ENCODE data around the gene C13orf46.

The C13orf46 gene

DNA sequence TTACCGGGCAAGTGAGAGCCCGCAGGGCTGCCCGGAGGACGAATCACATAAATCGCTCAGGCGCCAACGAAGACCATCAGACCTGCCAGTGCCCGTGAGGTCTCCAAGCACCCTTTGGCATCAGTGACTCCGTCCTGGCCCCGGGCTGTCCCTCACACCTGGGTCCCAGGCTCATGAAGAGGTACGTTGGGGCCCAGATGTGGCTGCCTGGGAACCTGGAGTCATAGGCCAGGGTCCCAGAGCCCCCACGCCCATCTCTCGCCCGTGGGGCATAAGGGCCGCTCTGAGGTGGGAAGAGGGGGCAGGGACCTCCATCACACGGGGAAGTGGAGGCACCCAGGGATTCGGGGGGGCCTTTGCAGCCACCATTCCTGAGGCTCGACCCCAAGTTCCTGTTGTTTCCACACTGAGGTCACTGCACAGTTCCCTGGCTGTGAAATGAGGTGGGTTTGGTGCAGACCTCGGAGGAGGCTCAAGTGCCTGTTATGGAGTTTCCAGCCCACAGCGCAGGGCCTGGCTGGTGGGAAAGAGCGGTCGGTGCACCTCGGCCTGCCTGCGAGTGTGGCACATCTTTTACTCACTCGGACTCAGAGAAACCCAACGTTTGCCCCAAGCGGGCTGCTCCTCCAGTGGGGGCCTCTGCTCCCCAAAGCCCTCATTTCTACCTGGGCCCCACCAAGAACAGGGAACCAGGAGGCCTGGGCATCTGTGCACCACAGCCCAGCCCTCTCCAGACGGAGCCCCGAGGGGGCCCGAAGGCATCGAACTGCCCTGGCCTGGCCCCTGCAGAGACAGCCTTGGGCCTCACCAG is 35.9 kb upstream of the C13orf46 start:
- no peak for DNase-seq (ENCODE audit: low read depth)

DNA sequence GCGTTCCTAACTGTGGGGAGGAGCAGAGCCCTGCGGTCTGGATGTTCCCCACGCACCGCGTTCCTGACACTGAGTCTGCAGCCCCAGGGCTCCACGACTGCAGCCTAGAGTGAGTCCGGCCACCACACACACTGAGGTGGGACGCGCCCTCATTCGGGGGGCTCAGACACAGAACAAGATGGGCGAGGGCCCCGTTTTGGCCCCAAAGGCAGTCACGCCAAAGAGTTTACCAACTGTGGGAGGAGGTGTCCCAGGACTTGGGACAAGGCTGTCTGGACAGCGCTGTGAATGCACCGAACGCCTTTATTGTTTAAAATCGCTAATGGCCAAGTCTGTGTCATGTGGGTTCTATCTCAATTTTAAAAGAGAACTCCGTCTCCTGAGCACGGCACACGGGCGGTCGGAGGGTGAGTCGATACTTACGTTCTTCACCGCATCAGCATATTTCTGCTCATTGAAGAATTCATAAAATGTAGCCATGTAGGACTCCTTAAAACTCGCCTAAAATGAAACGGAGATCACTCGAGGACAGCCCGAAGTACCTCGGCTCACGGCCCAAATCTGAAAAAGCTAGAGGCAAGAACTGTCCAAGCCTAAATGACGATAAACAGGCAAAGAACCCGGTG is 35.2 kb upstream of the C13orf46 start:
- no peak for DNase-seq (ENCODE audit: low read depth)

DNA sequence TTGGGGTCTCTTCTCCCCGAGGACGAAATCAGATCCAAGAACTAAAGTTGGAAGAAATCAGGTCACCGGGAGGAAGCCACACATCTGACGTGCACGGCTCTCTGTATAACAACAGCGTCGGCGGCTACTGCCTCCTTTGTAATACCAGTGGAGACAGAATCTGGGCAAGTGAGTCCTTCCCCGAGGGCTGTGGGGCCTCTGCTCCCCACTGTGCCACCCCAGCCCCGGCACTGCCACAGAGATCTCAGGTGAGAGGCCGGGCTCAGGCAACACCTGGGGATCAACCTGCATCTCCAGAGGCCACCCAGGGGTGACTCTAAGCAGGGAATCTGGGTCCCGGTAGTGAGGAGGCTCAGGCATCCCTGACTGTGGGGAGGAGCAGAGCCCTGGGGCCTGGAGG is 33.7 kb upstream of the C13orf46 start:
- DNase-seq (ENCODE audit: low read depth) = no peak

DNA sequence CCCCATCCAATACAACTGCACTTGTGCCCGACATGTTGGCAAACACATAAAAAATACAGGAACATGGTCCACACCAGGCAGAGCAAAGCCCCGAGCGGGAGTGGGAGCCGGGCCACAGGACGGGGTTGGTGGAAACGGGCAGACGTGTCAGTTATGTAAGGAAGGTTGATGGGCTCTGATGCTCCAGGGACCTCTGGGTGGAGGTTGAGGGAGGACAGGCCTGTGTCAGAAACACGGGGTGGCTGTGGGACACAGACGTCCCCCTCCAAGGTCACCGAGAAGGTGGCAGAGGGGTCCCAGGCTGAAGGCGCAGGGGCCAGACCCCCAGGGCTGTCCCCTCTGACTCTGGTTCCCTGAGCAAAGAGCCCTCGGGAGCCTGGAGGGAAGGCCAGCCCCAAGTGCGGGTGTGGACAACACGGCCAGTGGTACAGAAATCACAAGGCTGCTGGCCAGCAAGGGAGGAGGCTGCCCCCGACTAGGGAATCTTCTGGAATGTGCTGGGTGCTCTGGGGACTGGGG is 31.4 kb upstream of the C13orf46 start:
- DNase-seq (ENCODE audit: low read depth) = no peak

DNA sequence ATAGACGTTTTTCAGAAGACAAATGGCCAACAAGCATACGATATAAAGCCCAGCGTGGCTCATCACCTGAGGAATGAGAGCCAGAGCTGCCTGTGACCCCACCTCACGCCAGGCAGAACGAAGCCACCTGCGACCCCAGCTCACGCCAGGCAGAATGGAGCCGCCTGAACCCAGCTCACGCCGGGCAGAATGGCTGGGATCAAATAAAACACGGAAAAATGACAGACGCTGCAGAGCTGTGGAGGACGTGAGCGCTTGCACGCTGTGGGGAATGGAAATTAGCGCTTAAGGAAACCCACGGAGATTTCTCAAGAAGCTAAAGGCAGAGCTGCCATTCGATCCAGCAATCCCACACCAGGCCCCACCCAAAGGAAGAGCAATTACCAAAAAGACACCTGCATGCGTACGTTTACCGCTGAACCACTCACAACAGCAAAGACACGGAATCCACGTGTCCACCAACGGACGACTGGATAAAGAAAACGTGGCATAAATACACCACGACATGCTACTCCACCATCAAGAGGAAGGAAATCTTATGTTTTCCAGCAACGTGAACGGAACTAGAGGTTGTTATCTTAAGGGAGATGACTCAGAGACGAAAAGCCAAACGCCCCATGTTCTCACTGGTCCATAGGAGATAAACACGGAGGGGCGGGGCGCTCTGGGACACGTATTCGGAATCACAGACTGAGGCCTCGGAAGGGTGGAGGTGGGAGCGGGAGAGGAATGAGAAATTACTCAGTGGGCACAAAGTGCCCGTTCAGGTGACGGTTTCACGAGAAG is 30.7 kb upstream of the C13orf46 start:
- no peak for DNase-seq (ENCODE audit: low read depth)

DNA sequence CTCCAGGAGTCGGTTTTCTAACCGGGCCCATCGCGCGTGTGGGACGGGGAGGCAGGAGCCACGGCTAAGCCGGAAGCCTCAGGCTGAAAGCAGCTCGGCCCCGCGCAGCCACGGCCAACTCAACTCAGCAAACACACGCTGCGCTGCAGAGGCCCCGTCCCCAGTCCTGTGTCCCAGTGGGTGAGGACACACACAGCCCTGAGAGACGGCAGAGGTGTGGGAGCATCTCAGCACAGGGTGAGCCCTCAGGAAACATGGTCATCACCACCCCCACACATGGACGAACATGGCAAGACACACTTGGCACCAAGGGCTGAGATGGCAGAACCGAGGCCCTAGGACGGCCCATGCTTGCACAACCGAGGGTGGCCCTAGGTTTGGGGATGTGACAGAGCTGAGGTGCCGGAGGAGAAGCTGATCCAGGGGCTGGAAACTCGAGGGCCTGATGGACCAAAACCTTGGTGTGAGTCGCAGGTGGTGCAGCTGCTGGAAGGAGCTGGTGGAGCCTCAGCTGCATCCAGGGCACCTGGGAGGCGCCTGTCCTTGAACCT is 29.0 kb upstream of the C13orf46 start:
- DNase-seq (ENCODE audit: low read depth) = no peak

DNA sequence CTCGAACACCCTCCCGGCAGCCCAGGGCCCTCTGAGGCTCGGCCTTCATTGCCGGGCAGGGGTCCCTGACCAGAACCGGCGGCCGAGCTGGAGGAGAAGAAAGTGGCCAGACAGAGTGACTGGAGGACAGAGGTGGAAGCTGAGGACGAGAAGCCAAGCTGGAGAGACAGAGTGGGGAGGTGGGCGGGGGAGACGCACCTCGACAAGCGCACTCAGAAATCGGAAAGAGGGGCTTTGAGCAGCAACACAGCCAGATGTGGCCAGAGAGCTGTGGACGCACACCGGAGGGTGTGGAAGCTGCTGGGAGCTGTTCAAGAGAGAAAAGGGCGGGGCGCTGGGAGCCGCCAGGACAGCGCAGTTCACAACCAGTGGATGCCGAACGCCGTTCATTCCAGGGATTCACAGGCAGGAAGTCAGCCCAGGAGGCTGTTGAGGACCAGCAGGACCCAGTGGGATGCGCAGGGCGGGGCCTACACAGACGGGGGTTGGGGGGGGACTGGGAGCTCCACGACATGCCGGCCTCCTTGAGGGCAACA is 28.2 kb upstream of the C13orf46 start:
- no peak for DNase-seq (ENCODE audit: low read depth)

DNA sequence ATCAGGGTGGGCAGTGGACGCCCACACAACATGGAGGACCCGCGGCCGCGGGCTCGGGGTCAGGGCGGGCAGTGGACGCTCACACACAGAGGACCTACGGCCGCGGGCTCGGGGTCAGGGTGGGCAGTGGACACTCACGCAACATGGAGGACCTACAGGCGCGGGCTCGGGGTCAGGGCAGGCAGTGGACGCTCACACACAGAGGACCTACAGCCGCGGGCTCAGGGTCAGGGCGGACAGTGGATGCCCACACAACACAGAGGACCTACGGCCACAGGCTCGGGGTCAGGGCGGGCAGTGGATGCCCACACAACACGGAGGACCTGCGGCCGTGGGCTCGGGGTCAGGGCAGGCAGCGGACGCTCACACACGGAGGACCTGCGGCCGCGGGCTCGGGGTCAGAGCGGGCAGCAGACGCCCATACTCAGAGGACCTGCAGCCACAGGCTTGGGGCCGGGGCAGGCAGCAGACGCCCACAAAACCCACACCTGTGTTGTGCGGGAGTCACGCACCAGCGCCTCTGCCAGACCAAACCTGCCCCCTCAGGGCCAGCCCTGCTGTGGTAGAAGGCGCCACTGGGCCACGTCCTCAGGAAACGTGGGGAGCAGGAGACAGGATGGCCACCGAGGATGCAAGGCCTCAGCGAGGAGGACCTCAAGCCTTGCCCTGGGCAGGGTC is 27.6 kb upstream of the C13orf46 start:
- no peak for DNase-seq (ENCODE audit: low read depth)

DNA sequence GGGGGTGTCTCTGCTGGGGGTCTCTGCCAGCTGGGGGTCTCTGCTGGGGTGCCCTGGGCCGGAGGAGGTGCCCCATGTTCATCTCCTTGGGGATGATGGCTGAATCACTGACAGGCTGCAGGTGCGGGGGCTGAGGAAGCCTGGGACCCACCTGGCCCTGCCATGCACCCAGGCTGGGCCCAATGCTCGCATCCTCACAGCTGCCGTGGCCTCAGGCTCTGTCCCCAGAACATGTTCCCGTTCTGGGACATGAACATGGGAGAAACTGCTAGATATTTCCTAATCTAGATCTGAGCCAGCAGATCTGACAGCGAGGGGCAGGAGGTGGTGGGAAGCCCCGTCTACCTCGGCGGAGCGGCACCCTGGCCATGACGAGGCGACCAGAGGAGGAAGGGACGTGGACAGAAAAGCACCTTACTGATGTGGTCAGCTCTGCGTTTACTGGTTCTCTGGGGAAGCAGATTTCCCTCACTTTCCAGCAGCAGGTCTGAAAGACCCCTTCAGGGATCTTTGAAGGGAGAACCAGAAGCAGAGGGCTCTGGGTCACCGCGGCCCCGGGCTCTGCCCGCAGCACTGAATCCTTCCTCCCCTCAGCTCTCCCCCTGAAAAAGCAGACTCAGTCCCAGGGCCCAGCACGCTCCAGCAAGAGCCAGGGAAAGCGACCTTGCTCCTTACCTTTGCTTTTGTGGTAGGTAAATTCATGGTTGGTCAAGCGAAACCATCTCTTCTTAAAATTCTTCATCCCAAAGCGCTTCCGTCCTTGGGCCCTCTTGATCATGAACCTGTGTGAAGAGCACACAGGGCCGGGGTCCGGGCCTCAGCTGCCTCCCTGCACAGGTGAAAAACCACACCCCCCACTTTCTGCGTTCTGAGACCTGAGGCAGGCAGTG is 26.5 kb upstream of the C13orf46 start:
- no peak for DNase-seq (ENCODE audit: low read depth)

DNA sequence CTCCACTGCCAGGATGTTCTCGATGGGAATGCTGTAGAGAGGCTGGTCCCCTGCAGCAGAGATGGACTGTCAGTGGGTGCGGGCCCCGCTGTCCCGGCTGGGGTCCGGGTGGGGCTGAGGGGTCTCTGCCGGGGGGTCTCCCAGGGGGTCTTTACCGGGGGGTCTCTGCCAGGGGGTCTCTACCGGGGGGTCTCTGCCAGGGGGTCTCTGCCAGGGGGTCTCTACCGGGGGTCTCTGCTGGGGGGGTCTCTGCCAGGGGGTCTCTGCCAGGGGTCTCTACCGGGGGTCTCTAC is 25.7 kb upstream of the C13orf46 start:
- DNase-seq (ENCODE audit: low read depth) = no peak

DNA sequence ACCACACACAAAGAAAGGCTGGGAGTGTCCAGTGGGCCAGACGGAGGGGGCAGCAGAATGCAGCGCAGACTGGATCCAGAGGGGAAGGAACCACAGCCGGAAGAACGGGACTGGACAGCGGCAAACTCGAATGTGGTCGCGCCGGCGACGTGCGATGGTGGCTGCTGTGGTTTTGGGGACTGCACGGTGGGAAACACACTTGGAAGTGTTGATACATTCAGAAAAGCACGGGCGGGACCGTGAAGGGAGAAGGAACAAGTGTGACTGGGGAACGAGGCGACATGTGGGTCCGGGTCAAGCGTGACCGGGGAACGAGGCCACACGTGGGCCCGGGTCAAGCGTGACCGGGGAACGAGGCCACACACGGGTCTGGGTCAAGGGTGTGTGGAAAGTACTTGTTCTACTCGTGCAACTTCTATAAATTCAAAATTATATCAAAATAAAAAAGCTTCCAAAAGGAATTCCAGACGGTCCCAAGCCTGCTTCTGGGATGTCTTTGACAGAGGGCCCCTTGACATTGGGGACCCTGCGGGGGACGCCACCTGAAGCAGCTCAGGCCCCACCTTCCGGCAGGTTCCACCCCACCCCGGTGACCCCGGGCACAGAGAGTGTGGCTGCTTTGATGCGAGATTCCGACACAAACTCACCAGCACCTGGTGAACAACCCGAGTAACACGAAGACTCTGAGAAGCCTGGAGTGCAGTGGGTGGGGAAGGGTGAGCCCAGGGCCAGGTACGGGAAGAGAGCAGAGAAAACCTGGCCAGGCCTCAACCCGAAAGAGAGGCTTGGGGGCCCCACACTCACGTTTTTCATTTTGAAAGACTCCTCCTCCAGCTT is 25.1 kb upstream of the C13orf46 start:
- DNase-seq (ENCODE audit: low read depth) = no peak

DNA sequence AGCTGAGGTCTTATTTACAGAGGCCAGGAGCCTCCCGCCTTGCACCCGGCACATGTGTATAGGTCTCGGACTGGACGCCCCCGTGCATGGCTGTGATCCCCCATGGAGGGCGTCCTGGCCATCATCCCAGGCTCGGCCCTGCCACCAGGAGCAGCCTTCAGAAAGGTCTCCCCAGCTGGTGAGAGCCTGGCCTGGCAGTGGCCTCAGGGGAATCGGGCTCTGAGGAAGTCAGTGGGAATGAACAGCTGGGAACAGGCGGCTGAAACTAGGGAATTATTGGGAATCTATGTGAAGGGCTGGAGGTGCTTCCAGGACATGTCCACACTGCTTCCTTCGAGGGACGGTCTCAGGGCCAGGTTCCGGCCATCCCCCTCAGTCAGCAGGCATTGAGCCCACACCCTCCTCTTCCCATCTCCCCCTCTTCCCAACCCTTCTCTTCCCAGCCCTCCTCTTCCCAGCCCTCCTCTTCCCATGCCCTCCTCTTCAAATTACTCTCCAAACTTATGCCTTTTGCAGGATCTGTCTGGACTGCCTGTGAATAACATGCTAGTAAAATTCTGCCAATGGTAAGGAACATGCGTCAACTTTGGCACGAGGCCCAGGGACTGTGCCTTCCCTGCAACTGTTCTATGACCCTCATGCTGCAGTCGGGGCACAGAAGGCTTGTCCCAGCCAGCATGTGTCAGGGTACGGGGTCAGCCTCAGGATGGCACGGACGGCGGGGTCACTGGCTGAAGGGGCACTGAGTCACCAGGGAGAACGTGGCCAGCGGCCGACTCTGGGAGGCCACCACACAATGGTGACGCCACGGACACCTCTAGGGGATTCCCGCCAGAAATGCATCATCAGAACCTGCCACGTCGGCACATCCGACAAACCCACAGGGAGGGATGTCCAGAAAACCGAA is 24.2 kb upstream of the C13orf46 start:
- DNase-seq (ENCODE audit: low read depth) = no peak

DNA sequence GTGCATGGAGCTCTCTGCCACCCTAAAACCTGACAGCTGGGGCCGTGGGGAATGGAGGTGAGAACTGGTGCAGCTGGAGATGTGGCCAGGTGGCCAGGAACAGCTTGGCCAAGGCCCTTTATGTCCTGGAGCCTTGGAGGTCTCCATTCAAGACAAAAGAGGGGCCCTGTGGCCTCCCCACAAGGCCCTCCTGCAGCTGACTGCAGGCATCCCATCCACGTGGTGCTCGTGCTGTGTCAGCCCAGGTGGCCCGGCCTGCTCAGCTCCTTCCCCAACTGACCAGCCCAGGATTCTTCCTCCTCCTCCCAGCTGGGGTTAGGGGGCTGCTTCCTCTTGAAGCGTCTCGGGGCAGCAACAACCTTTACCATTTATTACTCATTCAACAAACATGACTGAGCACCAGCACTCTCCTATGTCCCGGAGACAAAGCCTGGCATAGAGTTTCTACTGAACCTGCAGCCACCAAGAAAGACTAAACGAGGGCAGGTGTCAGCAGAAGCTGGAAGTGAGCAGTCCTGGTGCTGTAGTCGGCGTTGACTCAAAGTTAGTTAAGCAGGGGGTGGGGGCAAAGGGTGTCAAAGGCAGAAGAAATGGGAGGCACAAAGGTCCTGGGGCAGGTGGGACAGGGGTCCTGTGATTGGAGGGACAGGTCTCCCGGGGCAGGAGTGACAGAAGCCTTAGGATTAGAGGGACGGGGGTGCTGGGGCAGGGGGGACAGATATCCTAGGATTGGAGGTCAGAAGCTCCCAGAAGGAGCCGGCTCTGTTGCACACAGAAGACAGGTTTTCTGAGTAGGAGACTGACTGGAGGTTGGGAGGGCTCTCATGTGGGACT is 23.3 kb upstream of the C13orf46 start:
- DNase-seq (ENCODE audit: low read depth) = no peak

DNA sequence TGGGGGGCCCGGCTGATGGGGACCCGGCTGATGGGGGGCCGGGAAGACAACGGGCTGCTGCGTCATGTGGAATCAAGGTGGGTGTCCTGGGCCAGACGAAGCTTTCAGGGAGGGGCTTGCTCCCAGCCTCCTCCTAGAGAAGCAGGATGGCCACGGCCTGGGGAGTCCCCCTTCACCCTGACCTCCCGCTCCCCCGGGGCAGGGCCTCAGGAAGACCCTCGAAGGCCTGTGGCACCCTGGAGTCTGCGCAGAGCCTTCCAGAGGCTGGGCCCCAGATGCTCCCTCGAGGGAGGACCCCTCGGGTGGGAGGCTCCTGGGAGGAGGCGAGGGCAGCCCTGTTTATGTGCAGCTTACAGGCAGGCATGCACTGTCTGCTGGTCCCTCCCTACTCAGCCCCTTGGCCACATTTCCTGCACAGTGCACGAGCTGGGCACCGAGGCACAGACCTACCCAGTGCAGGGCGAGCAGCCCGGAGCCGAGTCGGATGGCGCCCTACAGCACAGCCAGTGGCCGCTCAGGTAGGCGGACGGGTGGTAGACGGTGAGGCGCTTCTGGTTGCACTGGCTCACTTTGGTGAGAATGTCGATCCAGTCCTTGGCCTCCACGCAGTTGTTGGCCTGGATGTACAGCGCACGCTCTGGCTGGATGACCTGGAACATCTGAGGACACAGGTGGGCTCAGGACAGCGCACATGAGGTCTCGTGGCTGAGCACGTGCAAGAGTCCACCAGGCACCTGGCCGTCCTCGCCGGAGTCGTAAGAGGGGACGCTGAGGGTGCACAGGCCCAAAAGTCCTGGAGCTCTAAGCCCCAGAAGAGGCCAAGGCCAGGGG is 22.4 kb upstream of the C13orf46 start:
- no peak for DNase-seq (ENCODE audit: low read depth)

DNA sequence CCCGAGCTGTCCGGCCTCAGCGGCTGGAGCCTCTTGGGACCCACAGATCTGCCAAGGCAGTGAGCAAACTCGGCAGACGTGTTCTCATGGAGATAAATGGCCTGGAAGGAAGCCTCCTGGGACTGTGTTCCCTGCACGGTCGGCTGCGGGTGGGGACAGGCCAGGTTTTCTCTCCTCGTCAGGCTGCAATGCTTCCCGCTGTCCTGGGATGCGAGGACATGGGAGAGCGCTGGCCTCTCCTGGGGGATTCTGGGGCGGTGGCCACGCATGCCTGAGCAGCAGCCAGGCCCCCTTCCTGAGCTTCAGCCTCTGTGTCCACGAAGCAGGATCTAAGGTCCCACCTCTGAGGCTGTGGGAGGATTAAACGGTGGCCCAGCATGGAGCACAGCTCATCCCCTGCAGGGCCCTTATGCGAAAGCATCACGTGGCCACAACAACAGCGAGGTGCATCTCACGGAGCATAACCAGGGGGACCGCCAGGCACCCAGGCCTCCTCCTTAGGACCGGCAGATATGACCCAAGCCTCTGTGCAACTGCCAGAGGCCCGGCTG is 21.2 kb upstream of the C13orf46 start:
- DNase-seq (ENCODE audit: low read depth) = no peak

DNA sequence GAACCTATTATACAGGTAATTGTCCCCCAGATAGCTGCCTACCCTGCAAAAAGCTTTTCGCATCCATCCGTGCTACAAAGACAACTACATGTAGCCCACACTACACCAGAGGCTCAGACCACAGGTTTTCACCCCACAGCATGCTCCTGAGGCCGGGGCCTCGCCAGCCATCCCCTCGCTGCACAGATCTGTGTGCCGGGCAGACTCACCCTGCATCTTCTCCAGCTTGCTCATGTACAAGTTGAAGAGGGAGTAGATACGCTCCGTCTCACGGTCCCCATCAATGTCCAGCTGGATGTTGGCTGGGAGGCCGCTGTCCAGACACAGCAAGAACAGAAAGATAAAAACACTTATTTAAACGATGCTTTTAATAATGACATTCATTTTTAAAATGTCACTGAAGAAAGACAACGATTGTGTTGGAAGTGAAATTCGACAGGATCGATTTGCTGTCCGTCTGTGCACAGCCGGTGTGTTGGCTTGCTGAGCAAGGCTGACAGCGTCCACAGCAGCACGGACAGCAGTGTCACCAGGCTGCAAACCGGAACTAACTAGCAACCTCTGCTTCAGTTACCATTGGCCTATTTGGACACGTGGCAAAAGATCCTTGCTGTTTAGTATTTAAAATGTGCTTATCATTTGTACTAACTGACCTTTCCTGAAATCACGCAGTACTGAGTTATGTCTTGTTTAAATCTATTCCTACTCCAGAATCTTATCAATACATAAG is 18.6 kb upstream of the C13orf46 start:
- DNase-seq (ENCODE audit: low read depth) = no peak

Data from stimulated activated CD8-positive, alpha-beta memory T cell treated with anti-CD3 and anti-CD28 coated beads, Interleukin-7, amount 100 ng/mL, for 24 hours (primary cell).